ENCODE measurements around the gene FYN.

- TF ChIP-seq POLR2AphosphoS5 (IDR thresholded peaks at IDR 0.05), result no peak
- no peak for TF ChIP-seq EP300 (IDR thresholded peaks at IDR 0.05)
- TF ChIP-seq CTCF (IDR thresholded peaks at IDR 0.05), result no peak
- no peak for TF ChIP-seq POLR2A (IDR thresholded peaks at IDR 0.05; ENCODE audit: low read depth)
Observed at GRCh38 chr6:111779660-111780059, 93.6 kb downstream of the FYN start.

Data from esophagus muscularis mucosa (tissue), 4 donors.